Thyroid gland (tissue), 4 donors: Measurements from ENCODE around the gene SYNJ2. TPM values are rescaled to one million over a fixed set of nuclear protein-coding genes. Genes with fewer than 3 reads are reported as not detected.
A peak's percentile ranks its signal among the peaks of the same experiment; 100 is the strongest.

ENCODE experiments used
- DNase-seq, 2 donors: peaks; one replicate each; pipeline ENCODE4 v3.0.0-alpha.2; 2019
- H3K27ac ChIP-seq, 3 donors: fragments of 200-600 bp; sonication (generic); 1 replicate in 2 of 3; 2 replicates in 1 of 3; pipeline ENCODE4 v1.5.1; 2016 to 2019; ENCODE audit warnings: mild to moderate bottlenecking in 1 of 3, moderate library complexity in 1 of 3
- H3K27me3 ChIP-seq: fragments of 200-600 bp; sonication (generic); one replicate; pipeline ENCODE4 v1.5.1; 2019
- H3K36me3 ChIP-seq, 2 donors: fragments of 200-600 bp; sonication (generic); one replicate each; pipeline ENCODE4 v1.5.1; 2016 to 2019
- H3K4me1 ChIP-seq, 2 donors: fragments of 200-600 bp; sonication (generic); one replicate each; pipeline ENCODE4 v1.5.1; 2017 to 2019
- H3K4me3 ChIP-seq, 3 donors: fragments of 200-600 bp; sonication (generic); replicated peaks in 1 of 3; 1 replicate in 2 of 3; 2 replicates in 1 of 3; pipeline ENCODE4 v1.5.1; 2016; ENCODE audit warnings: mild to moderate bottlenecking in 1 of 3
- H3K9me3 ChIP-seq: fragments of 200-600 bp; sonication (generic); one replicate; pipeline ENCODE4 v1.5.1; 2017
- POLR2A ChIP-seq, 2 donors: fragments of 450-650 bp; IDR thresholded peaks; one replicate each; pipeline ENCODE4 v1.6.1; 2017; ENCODE audit warnings: antibody characterized with exemption in 2 of 2, mild to moderate bottlenecking in 2 of 2, moderate library complexity in 1 of 2
- WGBS, 2 donors: methylation state at CpG; one replicate each; pipeline ENCODE4 v1.1.5; 2017; 5-methylcytosine and 5-hydroxymethylcytosine counted together
- intact Hi-C: fragments of 100-400 bp; cut with DNase I; formaldehyde crosslinking; loops from one replicate; pipeline ENCODE4 v1.15.1; 2023
- total RNA-seq, 4 donors: library from RNA; depleted of rRNA; stranded (reverse); fragments of >200 nt; gene quantifications; one replicate each; pipeline ENCODE4 v1.2.3, GENCODE V29; 2016
- TF ChIP-seq, protein P1 (sequence below), 6 experiments: fragments of 200-600 bp in 3 of 6; fragments of 450-650 bp in 3 of 6; sonication (generic) in 3 of 6; IDR thresholded peaks; one replicate each; pipeline ENCODE4 v1.5.1; 2016 to 2019; ENCODE audit warnings: antibody characterized with exemption in 6 of 6, mild to moderate bottlenecking in 2 of 6, inconsistent platforms in 1 of 6, moderate library complexity in 1 of 6

SYNJ2 gene
- total RNA-seq, 4 donors from 2014 or later, result 11.3 to 22.7 (median 13.5) TPM

- H3K27ac ChIP-seq, result peak overlapping the region; percentile 95 to 99 (median 97)
- no peak overlapping the region for H3K4me3 ChIP-seq
- TF ChIP-seq POLR2A (IDR thresholded peaks at IDR 0.05), result no peak
- TF ChIP-seq, protein P1, sequence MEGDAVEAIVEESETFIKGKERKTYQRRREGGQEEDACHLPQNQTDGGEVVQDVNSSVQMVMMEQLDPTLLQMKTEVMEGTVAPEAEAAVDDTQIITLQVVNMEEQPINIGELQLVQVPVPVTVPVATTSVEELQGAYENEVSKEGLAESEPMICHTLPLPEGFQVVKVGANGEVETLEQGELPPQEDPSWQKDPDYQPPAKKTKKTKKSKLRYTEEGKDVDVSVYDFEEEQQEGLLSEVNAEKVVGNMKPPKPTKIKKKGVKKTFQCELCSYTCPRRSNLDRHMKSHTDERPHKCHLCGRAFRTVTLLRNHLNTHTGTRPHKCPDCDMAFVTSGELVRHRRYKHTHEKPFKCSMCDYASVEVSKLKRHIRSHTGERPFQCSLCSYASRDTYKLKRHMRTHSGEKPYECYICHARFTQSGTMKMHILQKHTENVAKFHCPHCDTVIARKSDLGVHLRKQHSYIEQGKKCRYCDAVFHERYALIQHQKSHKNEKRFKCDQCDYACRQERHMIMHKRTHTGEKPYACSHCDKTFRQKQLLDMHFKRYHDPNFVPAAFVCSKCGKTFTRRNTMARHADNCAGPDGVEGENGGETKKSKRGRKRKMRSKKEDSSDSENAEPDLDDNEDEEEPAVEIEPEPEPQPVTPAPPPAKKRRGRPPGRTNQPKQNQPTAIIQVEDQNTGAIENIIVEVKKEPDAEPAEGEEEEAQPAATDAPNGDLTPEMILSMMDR (IDR thresholded peaks at IDR 0.05), result no peak
- intact Hi-C loops, result no loop called here
- H3K4me1 ChIP-seq, result peaks cover 20 to 28% of the 10 kb centered on the region in 2 donors
- H3K36me3 ChIP-seq, result peaks cover 0 to 12% of the 10 kb centered on the region in 2 donors
- 58 to 80% methylated on average over 1 to 3 of the region's 5 CpGs for WGBS, 2 donors
- DNase-seq, result peak in 1 of 2 donors; percentile 15
- H3K9me3 ChIP-seq, result no peaks in the 10 kb centered on the region
- no peaks in the 10 kb centered on the region for H3K27me3 ChIP-seq
Observed at GRCh38 chr6:158061361-158061708, 79.7 kb downstream of the SYNJ2 start.

DNA sequence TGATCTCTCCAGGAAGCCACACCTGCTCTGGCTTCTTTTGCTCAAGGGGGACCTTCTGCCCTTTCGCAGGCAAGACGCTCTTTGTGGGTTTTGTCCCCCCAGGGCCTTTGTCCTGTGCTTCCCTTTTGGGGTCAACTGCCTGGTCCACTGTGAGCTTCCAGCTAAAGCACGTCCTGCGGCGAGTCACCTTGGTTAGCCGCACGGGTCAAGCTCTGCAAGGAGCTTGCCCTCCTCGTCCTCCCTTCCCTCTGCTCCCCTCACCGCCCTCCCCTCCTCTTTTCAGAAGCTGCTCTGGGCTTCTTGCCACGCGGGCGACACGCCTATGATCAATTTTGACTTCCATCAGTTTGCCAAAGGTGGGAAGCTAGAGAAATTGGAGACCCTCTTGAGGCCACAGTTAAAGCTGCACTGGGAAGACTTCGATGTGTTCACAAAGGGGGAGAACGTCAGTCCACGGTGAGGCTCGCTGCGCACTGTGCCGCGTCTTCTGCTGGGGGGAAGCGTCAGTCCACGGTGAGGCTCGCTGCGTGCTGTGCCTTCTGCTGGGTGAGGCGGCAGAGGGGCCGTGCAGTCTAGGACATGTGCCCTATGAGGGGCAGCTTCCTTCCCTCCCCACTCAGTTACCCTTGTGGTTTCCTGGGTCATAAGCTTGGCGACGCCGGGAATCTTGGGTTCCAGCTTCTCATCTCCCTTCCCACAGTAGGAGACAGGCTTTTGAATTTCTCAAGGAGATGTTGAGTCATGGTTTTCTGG is 80.2 kb downstream of the SYNJ2 start:
- no peaks in the 10 kb centered on the region for H3K9me3 ChIP-seq
- intact Hi-C loops, result no loop called here
- H3K27ac ChIP-seq, result peak overlapping the region in 2 of 3 donors; percentile 95 to 97
- H3K4me1 ChIP-seq, result peaks cover 20 to 28% of the 10 kb centered on the region in 2 donors
- 93 to 94% methylated on average over 19 to 29 of the region's 29 CpGs for WGBS, 2 donors
- no peak overlapping the region for H3K4me3 ChIP-seq
- H3K27me3 ChIP-seq, result no peaks in the 10 kb centered on the region
- TF ChIP-seq POLR2A (IDR thresholded peaks at IDR 0.05), result no peak
- TF ChIP-seq, protein P1 (IDR thresholded peaks at IDR 0.05), result no peak
- peaks cover 0 to 12% of the 10 kb centered on the region in 2 donors for H3K36me3 ChIP-seq
- no peak for DNase-seq

GRCh38 chr6:158063736-158064135 is 82.1 kb downstream of the SYNJ2 start:
- peaks cover 0 to 12% of the 10 kb centered on the region in 2 donors for H3K36me3 ChIP-seq
- TF ChIP-seq POLR2A (IDR thresholded peaks at IDR 0.05), result no peak
- TF ChIP-seq, protein P1 (IDR thresholded peaks at IDR 0.05), result no peak
- DNase-seq, result no peak
- no peaks in the 10 kb centered on the region for H3K9me3 ChIP-seq
- no peak overlapping the region for H3K4me3 ChIP-seq
- no peaks in the 10 kb centered on the region for H3K27me3 ChIP-seq
- H3K27ac ChIP-seq, result no peak overlapping the region
- intact Hi-C loops, result no loop called here
- peaks cover 29 to 41% of the 10 kb centered on the region in 2 donors for H3K4me1 ChIP-seq
- WGBS, 2 donors, result 97% methylated on average over 11 of the region's 11 CpGs

- intact Hi-C loops, result no loop called here
- H3K4me1 ChIP-seq, result peaks cover 27 to 41% of the 10 kb centered on the region in 2 donors
- no peaks in the 10 kb centered on the region for H3K27me3 ChIP-seq
- peaks cover 0 to 12% of the 10 kb centered on the region in 2 donors for H3K36me3 ChIP-seq
- H3K9me3 ChIP-seq, result no peaks in the 10 kb centered on the region
- no peak overlapping the region for H3K27ac ChIP-seq
- 93% methylated on average over 15 to 22 of the region's 24 CpGs for WGBS, 2 donors
- no peak overlapping the region for H3K4me3 ChIP-seq
- TF ChIP-seq, protein P1 (IDR thresholded peaks at IDR 0.05), result no peak
- no peak for TF ChIP-seq POLR2A (IDR thresholded peaks at IDR 0.05)
- DNase-seq, result peak in 1 of 2 donors; percentile 35
Observed at GRCh38 chr6:158064725-158065251, 83.1 kb downstream of the SYNJ2 start.

GRCh38 chr6:158066136-158066781 is 84.6 kb downstream of the SYNJ2 start:
- no peak for TF ChIP-seq POLR2A (IDR thresholded peaks at IDR 0.05)
- TF ChIP-seq, protein P1 (IDR thresholded peaks at IDR 0.05), result no peak
- Histone ChIP-seq H3K36me3 (peaks cover 0 to 12% of the 10 kb centered on the region in 2 donors), H3K27ac (no peak overlapping the region), H3K4me1 (peaks cover 14 to 34% of the 10 kb centered on the region in 2 donors), H3K4me3 (no peak overlapping the region), H3K9me3 (no peaks in the 10 kb centered on the region), H3K27me3 (no peaks in the 10 kb centered on the region)
- intact Hi-C loops, result no loop called here
- no peak for DNase-seq
- WGBS, 2 donors, result 93% methylated on average over 23 of the region's 23 CpGs
